Measurements from ENCODE around the gene RGL4.
A peak's percentile ranks its signal among the peaks of the same experiment; 100 is the strongest.
"Not testable (repeated sequence)": the region's sequence is repeated elsewhere in the genome, so short reads cannot be mapped to it uniquely, and the experiment has no call there.

The RGL4 gene

DNA sequence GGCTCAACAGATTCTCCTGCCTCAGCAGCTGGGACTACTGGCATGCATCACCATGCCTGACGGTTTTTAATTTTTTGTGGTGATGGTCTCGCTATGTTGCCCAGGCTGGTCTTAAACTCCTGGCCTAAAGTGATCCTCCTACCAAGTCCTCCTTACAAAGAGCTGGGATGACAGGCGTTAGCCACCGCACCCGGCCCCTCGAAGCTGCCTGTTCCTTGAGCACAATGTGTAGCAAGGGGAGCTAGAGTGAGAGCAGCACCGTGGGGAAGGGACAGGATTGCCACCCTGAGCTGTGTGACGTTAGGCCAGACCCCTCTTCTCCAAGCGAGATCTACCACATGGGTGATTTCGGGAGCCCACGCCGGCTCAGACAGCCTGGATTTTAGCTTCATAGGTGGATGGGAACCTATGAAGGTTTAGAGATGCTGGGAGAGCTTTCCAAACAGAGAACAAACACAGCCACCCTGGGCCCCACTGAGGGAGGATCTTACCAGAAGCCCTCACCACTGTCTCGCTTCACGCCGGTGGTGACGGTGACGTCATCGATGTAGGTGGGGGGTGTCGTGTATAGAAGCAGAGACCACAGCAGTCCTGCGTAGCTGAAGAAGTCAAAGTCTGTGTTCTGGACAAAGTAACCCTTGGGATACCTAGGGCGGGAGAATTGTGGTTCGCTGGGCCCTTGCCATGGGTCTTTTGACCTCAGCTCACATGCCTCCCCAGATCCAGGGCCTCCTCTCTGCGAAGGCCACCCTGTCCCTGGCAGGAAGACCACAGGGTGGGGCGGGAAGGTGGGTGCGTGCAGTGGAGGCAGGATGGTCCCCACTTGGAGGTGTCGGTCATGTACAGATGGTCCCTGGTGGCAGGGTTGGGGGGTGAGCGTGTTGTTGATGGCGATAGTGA, 23.1 kb downstream of the RGL4 start:
- no peak for ATAC-seq (replicated peaks; ENCODE audit: extremely low read depth, poor library complexity, severe bottlenecking)
- H3K4me3 Mint-ChIP-seq: peak overlapping the region; percentile 64
- no peaks in the 10 kb centered on the region for H3K9me3 Mint-ChIP-seq
- peaks cover 43% of the 10 kb centered on the region for H3K36me3 Mint-ChIP-seq (ENCODE audit: insufficient read depth)
- no peaks in the 10 kb centered on the region for H3K27me3 Mint-ChIP-seq
- H3K4me1 Mint-ChIP-seq: peaks cover 33% of the 10 kb centered on the region
- no peak for DNase-seq (ENCODE audit: low spot score in 2 of 2)
- peak overlapping the region; percentile 89 for H3K27ac Mint-ChIP-seq (ENCODE audit: low read depth)

GRCh38 chr22:23714596-23715578, 24.1 kb downstream of the RGL4 start:
- H3K36me3 Mint-ChIP-seq (ENCODE audit: insufficient read depth): peaks cover 33% of the 10 kb centered on the region
- no peaks in the 10 kb centered on the region for H3K9me3 Mint-ChIP-seq
- no peaks in the 10 kb centered on the region for H3K27me3 Mint-ChIP-seq
- H3K27ac Mint-ChIP-seq (ENCODE audit: low read depth): peak overlapping the region; percentile 78
- no peak for DNase-seq (ENCODE audit: low spot score in 2 of 2)
- ATAC-seq (replicated peaks; ENCODE audit: extremely low read depth, poor library complexity, severe bottlenecking): no peak
- peaks cover 26% of the 10 kb centered on the region for H3K4me1 Mint-ChIP-seq
- peak overlapping the region; percentile 82 for H3K4me3 Mint-ChIP-seq

- Mint-ChIP-seq H3K27ac (ENCODE audit: low read depth) (peak overlapping the region; percentile 78), H3K4me3 (peak overlapping the region; percentile 82), H3K4me1 (peaks cover 16% of the 10 kb centered on the region), H3K36me3 (ENCODE audit: insufficient read depth) (peaks cover 23% of the 10 kb centered on the region), H3K27me3 (no peaks in the 10 kb centered on the region), H3K9me3 (no peaks in the 10 kb centered on the region)
- DNase-seq (ENCODE audit: low spot score in 2 of 2): no peak
- no peak for ATAC-seq (replicated peaks; ENCODE audit: extremely low read depth, poor library complexity, severe bottlenecking)
Observed at GRCh38 chr22:23715806-23716375, 25.1 kb downstream of the RGL4 start.

GRCh38 chr22:23716811-23717801, 26.3 kb downstream of the RGL4 start:
- peak; percentile 71 to 76 for DNase-seq (ENCODE audit: low spot score in 2 of 2)
- Mint-ChIP-seq H3K9me3 (no peaks in the 10 kb centered on the region), H3K27ac (ENCODE audit: low read depth) (peak overlapping the region; percentile 78), H3K27me3 (no peaks in the 10 kb centered on the region), H3K4me3 (peak overlapping the region; percentile 82), H3K4me1 (peaks cover 10% of the 10 kb centered on the region), H3K36me3 (ENCODE audit: insufficient read depth) (peaks cover 12% of the 10 kb centered on the region)
- peak; percentile 93 for ATAC-seq (replicated peaks; ENCODE audit: extremely low read depth, poor library complexity, severe bottlenecking)

- Mint-ChIP-seq H3K36me3 (ENCODE audit: insufficient read depth) (peaks cover 5% of the 10 kb centered on the region), H3K27me3 (peaks cover 8% of the 10 kb centered on the region), H3K27ac (ENCODE audit: low read depth) (no peak overlapping the region), H3K4me3 (peak overlapping the region; percentile 29), H3K9me3 (no peaks in the 10 kb centered on the region), H3K4me1 (peaks cover 10% of the 10 kb centered on the region)
- no peak for DNase-seq (ENCODE audit: low spot score in 2 of 2)
- no peak for ATAC-seq (replicated peaks; ENCODE audit: extremely low read depth, poor library complexity, severe bottlenecking)
Observed at GRCh38 chr22:23718371-23719165, 27.8 kb downstream of the RGL4 start.

DNA sequence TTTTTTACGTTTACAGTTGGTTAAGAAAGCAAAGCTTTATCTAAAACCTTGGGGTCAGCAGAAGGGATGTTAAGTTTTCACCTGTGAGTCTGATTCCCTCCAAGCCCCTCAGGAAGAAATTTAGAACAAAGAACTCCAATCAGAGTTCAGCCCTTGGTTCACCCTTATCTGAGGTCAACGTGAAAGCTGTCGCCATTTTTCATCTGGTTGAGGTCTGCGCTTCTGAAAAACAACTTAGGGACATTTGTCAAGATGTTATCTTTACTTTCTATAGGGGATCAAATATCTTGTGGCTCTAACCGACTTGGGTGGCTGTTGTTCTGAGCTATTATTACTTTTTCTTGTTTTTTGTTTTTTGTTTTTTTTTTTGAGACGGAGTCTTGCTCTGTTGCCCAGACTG, 30.0 kb downstream of the RGL4 start:
- no peak overlapping the region for H3K27ac Mint-ChIP-seq (ENCODE audit: low read depth)
- peaks cover 8% of the 10 kb centered on the region for H3K27me3 Mint-ChIP-seq
- H3K9me3 Mint-ChIP-seq: no peaks in the 10 kb centered on the region
- ATAC-seq (replicated peaks; ENCODE audit: extremely low read depth, poor library complexity, severe bottlenecking): no peak
- H3K4me3 Mint-ChIP-seq: no peak overlapping the region
- peaks cover 3% of the 10 kb centered on the region for H3K36me3 Mint-ChIP-seq (ENCODE audit: insufficient read depth)
- no peak for DNase-seq (ENCODE audit: low spot score in 2 of 2)
- H3K4me1 Mint-ChIP-seq: no peaks in the 10 kb centered on the region

DNA sequence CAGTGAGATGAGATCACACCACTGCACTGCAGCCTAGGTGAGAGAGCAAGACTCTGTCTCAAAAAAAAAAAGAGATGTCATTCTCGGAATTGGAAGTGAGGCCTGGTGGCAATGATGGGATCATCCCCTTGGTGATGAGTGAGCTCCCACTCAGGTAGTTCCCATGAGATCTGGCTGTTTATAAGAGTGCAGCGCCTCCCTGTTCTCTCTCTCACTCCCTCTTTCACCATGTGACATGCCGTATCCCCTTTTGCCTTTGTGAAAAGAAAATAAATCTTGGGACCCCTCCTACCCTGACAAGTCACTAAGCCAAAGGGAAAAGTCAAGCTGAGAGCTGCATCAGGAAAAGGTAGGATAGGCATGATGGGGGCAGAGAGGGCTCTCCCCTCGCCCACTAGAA, 31.3 kb downstream of the RGL4 start:
- DNase-seq (ENCODE audit: low spot score in 2 of 2) (no peak), ATAC-seq (replicated peaks; ENCODE audit: extremely low read depth, poor library complexity, severe bottlenecking) (no peak)
- H3K4me3 Mint-ChIP-seq: no peak overlapping the region
- H3K9me3 Mint-ChIP-seq: no peaks in the 10 kb centered on the region
- no peak overlapping the region for H3K27ac Mint-ChIP-seq (ENCODE audit: low read depth)
- H3K4me1 Mint-ChIP-seq: no peaks in the 10 kb centered on the region
- H3K36me3 Mint-ChIP-seq (ENCODE audit: insufficient read depth): peaks cover under 1% of the 10 kb centered on the region
- H3K27me3 Mint-ChIP-seq: peaks cover 17% of the 10 kb centered on the region

DNA sequence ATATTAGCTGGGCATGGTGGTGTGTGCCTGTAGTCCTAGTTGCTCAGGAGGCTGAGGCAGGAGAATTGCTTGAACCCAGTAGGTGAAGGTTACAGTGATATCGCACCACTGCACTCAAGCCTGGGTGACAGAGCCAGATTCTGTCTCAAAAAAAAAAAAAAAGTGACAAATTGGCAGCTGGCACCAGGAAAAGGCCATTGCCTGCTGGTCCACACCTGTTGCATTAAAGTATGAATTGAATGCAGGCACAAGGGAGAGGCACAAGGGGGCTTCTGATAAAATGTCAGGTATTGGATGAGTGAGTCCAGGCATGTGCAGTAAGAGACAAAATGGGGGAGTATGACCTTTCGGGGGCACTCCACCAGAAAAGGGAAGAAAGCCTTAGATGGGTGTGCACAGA, 31.9 kb downstream of the RGL4 start:
- DNase-seq (ENCODE audit: low spot score in 2 of 2) (no peak), ATAC-seq (replicated peaks; ENCODE audit: extremely low read depth, poor library complexity, severe bottlenecking) (no peak)
- Mint-ChIP-seq H3K4me3 (no peak overlapping the region), H3K9me3 (no peaks in the 10 kb centered on the region), H3K4me1 (no peaks in the 10 kb centered on the region), H3K27ac (ENCODE audit: low read depth) (no peak overlapping the region), H3K36me3 (ENCODE audit: insufficient read depth) (no peaks in the 10 kb centered on the region), H3K27me3 (peaks cover 17% of the 10 kb centered on the region)

GRCh38 chr22:23728108-23728507, 37.3 kb downstream of the RGL4 start:
- not testable (repeated sequence) for H3K4me1 Mint-ChIP-seq; H3K27me3 Mint-ChIP-seq; H3K4me3 Mint-ChIP-seq; ATAC-seq (replicated peaks; ENCODE audit: extremely low read depth, poor library complexity, severe bottlenecking); DNase-seq (ENCODE audit: low spot score in 2 of 2); H3K36me3 Mint-ChIP-seq (ENCODE audit: insufficient read depth); H3K9me3 Mint-ChIP-seq; H3K27ac Mint-ChIP-seq (ENCODE audit: low read depth)

DNA sequence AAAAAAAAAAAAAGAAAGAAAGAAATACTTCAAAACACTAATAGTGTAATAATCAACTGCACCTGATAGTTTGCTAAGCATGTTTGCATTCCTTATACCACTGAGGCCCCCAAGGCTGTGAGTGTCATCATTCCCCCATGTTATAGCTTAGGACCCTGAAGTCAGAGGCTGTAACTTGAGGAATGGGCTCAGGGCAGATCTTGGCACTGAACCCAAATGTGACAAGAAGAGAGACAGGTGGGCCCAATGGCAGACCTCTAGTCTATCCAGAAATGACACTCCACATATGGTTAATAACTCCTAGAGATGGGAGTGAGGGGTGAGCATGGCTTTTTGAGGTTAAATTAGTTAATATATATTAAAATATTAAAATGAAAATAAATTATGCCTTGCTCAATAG, 46.9 kb downstream of the RGL4 start:
- DNase-seq (ENCODE audit: low spot score in 2 of 2): no peak
- ATAC-seq (replicated peaks; ENCODE audit: extremely low read depth, poor library complexity, severe bottlenecking): no peak
- no peaks in the 10 kb centered on the region for H3K36me3 Mint-ChIP-seq (ENCODE audit: insufficient read depth)
- H3K27me3 Mint-ChIP-seq: no peaks in the 10 kb centered on the region
- H3K27ac Mint-ChIP-seq (ENCODE audit: low read depth): no peak overlapping the region
- no peaks in the 10 kb centered on the region for H3K9me3 Mint-ChIP-seq
- no peak overlapping the region for H3K4me3 Mint-ChIP-seq
- no peaks in the 10 kb centered on the region for H3K4me1 Mint-ChIP-seq
